ENCODE results near the gene ARHGAP23.

DNA sequence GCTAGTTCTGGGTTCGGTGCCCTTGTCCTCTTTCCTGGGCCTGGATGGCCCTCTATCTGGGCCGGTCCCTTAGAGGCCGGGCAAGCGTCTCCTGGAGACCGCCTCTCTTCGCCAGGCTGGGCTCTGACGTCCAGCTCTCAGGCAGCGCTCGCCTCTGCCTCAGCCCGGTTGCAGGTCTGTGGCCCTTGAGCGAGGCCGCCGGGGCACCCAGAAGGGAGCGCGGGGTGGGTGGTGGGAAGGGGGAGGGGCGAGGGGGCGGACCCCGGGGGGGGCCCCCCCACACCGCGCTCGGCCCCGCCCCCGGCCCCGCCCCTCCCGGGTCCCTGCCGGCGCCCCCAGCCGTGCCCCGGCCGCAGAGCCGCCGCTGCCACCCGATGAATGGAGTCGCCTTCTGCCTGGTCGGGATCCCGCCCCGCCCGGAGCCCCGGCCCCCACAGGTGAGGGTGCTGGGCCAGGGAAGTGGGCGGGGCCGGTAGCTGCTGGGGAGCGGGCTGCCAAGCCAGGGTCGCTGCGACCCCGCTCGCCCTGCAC is at the start of gene ARHGAP23:
- TF ChIP-seq TAF1 (IDR thresholded peaks at IDR 0.05; ENCODE audit: borderline replicate concordance, insufficient read depth, low read length) (no peak), POLR2AphosphoS5 (IDR thresholded peaks at IDR 0.05; ENCODE audit: low read depth, low read length) (no peak)
- TF ChIP-seq, protein P1, sequence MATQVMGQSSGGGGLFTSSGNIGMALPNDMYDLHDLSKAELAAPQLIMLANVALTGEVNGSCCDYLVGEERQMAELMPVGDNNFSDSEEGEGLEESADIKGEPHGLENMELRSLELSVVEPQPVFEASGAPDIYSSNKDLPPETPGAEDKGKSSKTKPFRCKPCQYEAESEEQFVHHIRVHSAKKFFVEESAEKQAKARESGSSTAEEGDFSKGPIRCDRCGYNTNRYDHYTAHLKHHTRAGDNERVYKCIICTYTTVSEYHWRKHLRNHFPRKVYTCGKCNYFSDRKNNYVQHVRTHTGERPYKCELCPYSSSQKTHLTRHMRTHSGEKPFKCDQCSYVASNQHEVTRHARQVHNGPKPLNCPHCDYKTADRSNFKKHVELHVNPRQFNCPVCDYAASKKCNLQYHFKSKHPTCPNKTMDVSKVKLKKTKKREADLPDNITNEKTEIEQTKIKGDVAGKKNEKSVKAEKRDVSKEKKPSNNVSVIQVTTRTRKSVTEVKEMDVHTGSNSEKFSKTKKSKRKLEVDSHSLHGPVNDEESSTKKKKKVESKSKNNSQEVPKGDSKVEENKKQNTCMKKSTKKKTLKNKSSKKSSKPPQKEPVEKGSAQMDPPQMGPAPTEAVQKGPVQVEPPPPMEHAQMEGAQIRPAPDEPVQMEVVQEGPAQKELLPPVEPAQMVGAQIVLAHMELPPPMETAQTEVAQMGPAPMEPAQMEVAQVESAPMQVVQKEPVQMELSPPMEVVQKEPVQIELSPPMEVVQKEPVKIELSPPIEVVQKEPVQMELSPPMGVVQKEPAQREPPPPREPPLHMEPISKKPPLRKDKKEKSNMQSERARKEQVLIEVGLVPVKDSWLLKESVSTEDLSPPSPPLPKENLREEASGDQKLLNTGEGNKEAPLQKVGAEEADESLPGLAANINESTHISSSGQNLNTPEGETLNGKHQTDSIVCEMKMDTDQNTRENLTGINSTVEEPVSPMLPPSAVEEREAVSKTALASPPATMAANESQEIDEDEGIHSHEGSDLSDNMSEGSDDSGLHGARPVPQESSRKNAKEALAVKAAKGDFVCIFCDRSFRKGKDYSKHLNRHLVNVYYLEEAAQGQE (IDR thresholded peaks at IDR 0.05; ENCODE audit: insufficient read depth in 1 of 2, low read depth in 2 of 2, low read length in 2 of 2), result no peak
